Rectal smooth muscle tissue (tissue), 1 donor: Measurements from ENCODE around the gene WDPCP.
"Not testable (repeated sequence)": the region's sequence is repeated elsewhere in the genome, so short reads cannot be mapped to it uniquely, and the experiment has no call there.

ENCODE experiments used
- H3K27ac ChIP-seq: one replicate; pipeline ENCODE4 v1.7.0; 2013; ENCODE audit warnings: low read depth, low read length, inconsistent platforms
- H3K27me3 ChIP-seq: one replicate; pipeline ENCODE4 v1.7.0; 2013; ENCODE audit warnings: low read length; ENCODE audit not compliant: control insufficient read depth, insufficient read depth
- H3K36me3 ChIP-seq: one replicate; pipeline ENCODE4 v1.7.0; 2013; ENCODE audit warnings: low read length; ENCODE audit not compliant: control insufficient read depth, insufficient read depth
- H3K4me1 ChIP-seq: one replicate; pipeline ENCODE4 v1.7.0; 2013; ENCODE audit warnings: low read length; ENCODE audit not compliant: control insufficient read depth, insufficient read depth
- H3K4me3 ChIP-seq: one replicate; pipeline ENCODE4 v1.7.0; 2013; ENCODE audit warnings: low read length
- H3K9ac ChIP-seq: one replicate; pipeline ENCODE4 v1.7.0; 2013; ENCODE audit warnings: low read length

WDPCP gene

GRCh38 chr2:63581298-63581961 lies 6.8 kb downstream of the WDPCP start:
- H3K36me3 ChIP-seq: no peaks in the 10 kb centered on the region
- H3K4me1 ChIP-seq: no peaks in the 10 kb centered on the region
- H3K9ac ChIP-seq: no peak overlapping the region
- H3K27ac ChIP-seq: peak overlapping the region; percentile 7
- H3K4me3 ChIP-seq: no peak overlapping the region
- H3K27me3 ChIP-seq: no peaks in the 10 kb centered on the region

- Histone ChIP-seq H3K36me3 (no peaks in the 10 kb centered on the region), H3K4me1 (no peaks in the 10 kb centered on the region), H3K4me3 (no peak overlapping the region), H3K27me3 (no peaks in the 10 kb centered on the region), H3K9ac (no peak overlapping the region), H3K27ac (peak overlapping the region; percentile 7)
These were observed 7.5 kb downstream of the WDPCP start for GRCh38 chr2:63580651-63581297.

GRCh38 chr2:63578767-63579166 lies 9.5 kb downstream of the WDPCP start:
- no peak overlapping the region for H3K27ac ChIP-seq
- H3K36me3 ChIP-seq: no peaks in the 10 kb centered on the region
- H3K27me3 ChIP-seq: no peaks in the 10 kb centered on the region

DNA sequence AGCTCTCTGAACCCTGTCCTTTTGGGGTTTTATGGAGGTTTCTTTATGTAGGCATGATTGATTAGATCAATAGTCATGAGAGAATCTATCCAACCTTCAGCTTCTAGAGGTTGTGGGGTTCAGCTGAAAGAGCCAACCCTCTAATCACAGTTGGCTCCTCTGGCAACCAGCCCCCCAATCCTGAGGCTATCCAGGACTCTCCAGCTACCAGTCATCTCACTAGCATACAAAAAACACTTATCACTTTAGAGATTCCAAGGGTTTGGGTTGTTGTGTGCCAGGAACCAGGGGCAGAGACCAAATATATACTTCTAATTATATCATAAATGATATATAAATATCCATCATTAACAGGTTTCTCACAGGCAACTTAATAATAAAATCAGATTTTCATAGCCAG lies 11.7 kb downstream of the WDPCP start:
- Histone ChIP-seq H3K9ac (no peak overlapping the region), H3K36me3 (no peaks in the 10 kb centered on the region), H3K27me3 (no peaks in the 10 kb centered on the region), H3K4me1 (no peaks in the 10 kb centered on the region), H3K4me3 (no peak overlapping the region), H3K27ac (no peak overlapping the region)

More at GRCh38 chr2:63578767-63579166, 9.5 kb downstream of the WDPCP start:
- Histone ChIP-seq H3K9ac (no peak overlapping the region), H3K4me1 (no peaks in the 10 kb centered on the region), H3K4me3 (no peak overlapping the region)

DNA sequence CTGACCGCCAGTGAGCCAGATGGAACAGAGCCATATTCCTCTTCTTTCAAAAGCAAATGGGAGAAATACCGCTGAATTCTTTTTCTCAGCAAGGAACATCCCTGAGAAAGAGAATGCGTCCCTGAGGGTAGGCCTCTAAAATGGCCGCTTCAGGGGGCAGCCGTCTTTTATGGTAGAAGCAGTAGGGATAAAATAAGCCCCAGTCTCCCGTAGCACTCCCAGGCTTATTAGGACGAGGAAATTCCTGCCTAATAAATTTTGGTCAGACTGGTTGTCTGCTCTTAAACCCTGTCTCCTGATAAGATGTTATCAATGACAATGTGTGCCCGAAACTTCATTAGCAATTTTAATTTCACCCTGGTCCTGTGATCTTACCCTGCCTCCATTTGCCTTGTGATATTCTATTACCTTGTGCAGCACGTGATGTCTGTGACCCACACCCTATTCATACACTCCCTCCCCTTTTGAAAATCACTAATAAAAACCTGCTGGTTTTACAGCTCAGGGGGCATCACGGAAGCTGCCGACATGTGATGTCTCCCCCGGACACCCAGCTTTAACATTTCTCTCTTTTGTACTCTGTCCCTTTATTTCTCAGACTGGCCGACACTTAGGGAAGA lies 14.4 kb downstream of the WDPCP start:
- not testable (repeated sequence) for H3K27me3 ChIP-seq, H3K27ac ChIP-seq, H3K4me1 ChIP-seq, H3K4me3 ChIP-seq, H3K36me3 ChIP-seq, H3K9ac ChIP-seq

GRCh38 chr2:63573026-63573425 lies 15.3 kb downstream of the WDPCP start:
- H3K9ac ChIP-seq, H3K4me1 ChIP-seq, H3K36me3 ChIP-seq, H3K4me3 ChIP-seq, H3K27me3 ChIP-seq, H3K27ac ChIP-seq: not testable (repeated sequence)

DNA sequence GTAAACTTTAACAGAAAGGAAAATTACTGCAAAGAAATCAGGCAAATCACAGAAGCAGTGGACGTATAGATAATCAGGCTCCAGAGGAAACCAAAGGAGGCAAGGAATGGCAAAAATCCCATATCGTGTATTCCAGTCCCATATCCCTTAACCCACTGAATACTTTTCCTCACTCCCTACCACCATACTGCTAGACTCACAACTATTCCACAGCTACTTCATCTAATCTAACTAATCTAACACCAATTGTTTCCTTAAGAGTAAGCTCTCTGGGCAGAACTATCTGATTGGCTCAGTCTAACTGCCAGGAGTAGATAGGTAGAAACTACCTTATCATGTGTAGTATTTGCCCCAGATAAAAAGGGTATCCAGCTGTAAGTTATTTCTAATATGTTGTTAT lies 16.3 kb downstream of the WDPCP start:
- no peak overlapping the region for H3K4me3 ChIP-seq
- no peak overlapping the region for H3K9ac ChIP-seq
- no peaks in the 10 kb centered on the region for H3K36me3 ChIP-seq
- H3K27ac ChIP-seq: no peak overlapping the region
- no peaks in the 10 kb centered on the region for H3K27me3 ChIP-seq
- H3K4me1 ChIP-seq: no peaks in the 10 kb centered on the region

DNA sequence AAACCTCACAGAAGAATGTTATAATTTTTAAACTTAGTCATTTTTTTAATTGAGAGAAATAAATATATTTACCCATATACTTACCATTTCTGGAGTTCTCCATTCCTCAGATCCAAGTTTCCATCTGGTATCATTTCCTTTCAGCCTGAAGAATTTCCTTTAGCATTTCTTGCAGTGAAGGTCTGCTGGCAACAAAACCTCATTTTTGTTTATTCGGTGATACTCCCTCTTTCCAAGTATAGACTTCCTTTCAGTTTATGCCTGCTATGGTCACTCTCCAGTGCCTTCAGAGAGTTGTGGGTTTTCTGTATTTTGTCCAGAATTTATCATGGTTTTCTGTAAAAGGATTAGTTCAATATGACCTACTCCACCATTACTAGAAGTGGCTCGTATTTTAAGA lies 17.0 kb downstream of the WDPCP start:
- H3K27me3 ChIP-seq: no peaks in the 10 kb centered on the region
- H3K4me1 ChIP-seq: no peaks in the 10 kb centered on the region
- no peak overlapping the region for H3K27ac ChIP-seq
- H3K9ac ChIP-seq: no peak overlapping the region
- H3K4me3 ChIP-seq: no peak overlapping the region
- H3K36me3 ChIP-seq: no peaks in the 10 kb centered on the region

- Histone ChIP-seq H3K27ac (no peak overlapping the region), H3K27me3 (no peaks in the 10 kb centered on the region), H3K9ac (no peak overlapping the region), H3K4me3 (no peak overlapping the region), H3K4me1 (no peaks in the 10 kb centered on the region), H3K36me3 (no peaks in the 10 kb centered on the region)
These were observed 18.5 kb downstream of the WDPCP start for GRCh38 chr2:63569740-63570139.

DNA sequence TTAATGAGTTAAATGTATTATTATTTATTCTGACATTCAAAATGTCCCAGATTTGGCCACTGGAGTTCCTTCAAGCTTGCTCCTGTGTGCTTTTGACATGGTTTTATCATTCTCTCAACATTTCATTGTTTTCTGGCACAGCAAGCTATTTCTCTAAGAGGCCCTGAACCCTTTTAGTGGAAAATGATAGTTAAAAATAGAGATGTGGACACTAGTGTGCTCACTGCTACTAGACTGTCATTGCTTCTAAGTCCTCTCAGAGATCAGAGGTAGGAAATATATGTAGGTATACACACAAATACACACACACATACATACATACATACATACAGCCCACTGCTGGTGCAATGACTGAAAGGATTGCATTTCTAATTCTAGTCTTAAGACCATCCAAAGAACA lies 25.5 kb downstream of the WDPCP start:
- H3K27ac ChIP-seq: no peak overlapping the region
- H3K9ac ChIP-seq: no peak overlapping the region
- no peaks in the 10 kb centered on the region for H3K27me3 ChIP-seq
- no peak overlapping the region for H3K4me3 ChIP-seq
- no peaks in the 10 kb centered on the region for H3K36me3 ChIP-seq
- H3K4me1 ChIP-seq: no peaks in the 10 kb centered on the region

DNA sequence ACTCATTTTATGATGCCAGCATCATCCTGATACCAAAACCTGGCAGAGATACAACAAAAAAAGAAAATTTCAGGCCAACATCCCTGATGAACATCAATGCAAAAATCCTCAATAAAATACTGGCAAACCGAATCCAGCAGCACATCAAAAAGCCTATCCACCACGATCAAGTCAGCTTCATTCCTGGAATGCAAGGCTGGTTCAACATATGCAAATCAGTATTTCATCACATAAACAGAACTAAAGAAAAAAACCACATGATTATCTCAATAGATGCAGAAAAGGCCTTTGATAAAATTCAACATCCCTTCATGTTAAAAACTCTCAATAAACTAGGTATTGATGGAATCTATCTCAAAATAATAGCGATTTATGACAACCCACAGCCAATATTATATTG lies 29.4 kb downstream of the WDPCP start:
- not testable (repeated sequence) for H3K27me3 ChIP-seq, H3K4me3 ChIP-seq, H3K27ac ChIP-seq

GRCh38 chr2:63557819-63558218 lies 30.5 kb downstream of the WDPCP start:
- H3K36me3 ChIP-seq, H3K9ac ChIP-seq, H3K4me1 ChIP-seq, H3K27ac ChIP-seq, H3K27me3 ChIP-seq, H3K4me3 ChIP-seq: not testable (repeated sequence)

More for the DNA sequence above, 29.4 kb downstream of the WDPCP start:
- not testable (repeated sequence) for H3K9ac ChIP-seq, H3K36me3 ChIP-seq, H3K4me1 ChIP-seq

- H3K36me3 ChIP-seq: peaks cover 4% of the 10 kb centered on the region
- H3K4me1 ChIP-seq: peaks cover 3% of the 10 kb centered on the region
- no peak overlapping the region for H3K27ac ChIP-seq
- H3K9ac ChIP-seq: no peak overlapping the region
- H3K4me3 ChIP-seq: no peak overlapping the region
- no peaks in the 10 kb centered on the region for H3K27me3 ChIP-seq
These were observed 32.3 kb downstream of the WDPCP start for GRCh38 chr2:63555931-63556330.
